ENCODE results near the gene IFNL4.
"Not testable (repeated sequence)": the region's sequence is repeated elsewhere in the genome, so short reads cannot be mapped to it uniquely, and the experiment has no call there.

IFNL4 gene

DNA sequence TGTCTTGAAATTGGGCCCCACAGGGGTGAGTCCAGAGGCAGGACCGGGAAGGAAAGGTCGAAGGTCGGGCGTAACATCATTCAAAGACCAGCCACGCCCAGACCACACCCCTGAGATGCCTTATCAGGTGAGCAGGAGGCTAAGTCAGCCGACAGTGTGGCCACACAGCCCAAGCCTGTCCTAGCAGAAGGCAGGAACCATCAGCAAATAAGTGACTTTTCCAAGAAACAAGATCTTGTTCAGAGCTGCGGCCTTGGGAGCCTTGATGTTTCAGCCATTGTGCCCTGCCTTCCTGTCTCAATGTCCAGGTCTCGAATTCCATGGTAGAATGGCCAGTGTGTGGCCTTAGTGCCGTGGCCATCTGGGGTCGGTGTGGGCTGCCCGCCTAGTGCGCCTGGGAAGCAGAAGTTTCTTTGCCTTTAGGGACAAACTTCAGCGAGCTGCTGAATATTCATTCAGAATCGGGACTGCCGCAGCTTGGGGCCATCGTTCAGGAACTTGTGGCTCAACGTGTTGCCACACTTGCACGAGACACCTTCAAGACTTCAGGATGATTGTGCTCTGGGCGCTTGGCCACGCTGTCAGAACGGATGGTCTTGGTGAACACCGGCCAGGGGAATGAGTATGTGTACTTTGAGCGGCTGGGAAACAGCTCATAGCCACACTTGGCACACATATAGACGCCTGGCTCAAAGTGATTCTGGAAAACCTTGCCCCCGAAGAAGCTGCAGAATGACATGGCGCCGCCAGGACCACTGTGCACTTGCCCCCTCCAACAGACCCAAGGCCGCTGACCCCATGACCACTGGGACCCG is 6.1 kb upstream of the IFNL4 start:
- no peak for DNase-seq

GRCh38 chr19:39253374-39254149 is 4.9 kb upstream of the IFNL4 start:
- no peak for DNase-seq

GRCh38 chr19:39252458-39252857 is 3.8 kb upstream of the IFNL4 start:
- no peak for DNase-seq

- no peak for DNase-seq
Measured at GRCh38 chr19:39251846-39252245, 3.2 kb upstream of the IFNL4 start.

DNA sequence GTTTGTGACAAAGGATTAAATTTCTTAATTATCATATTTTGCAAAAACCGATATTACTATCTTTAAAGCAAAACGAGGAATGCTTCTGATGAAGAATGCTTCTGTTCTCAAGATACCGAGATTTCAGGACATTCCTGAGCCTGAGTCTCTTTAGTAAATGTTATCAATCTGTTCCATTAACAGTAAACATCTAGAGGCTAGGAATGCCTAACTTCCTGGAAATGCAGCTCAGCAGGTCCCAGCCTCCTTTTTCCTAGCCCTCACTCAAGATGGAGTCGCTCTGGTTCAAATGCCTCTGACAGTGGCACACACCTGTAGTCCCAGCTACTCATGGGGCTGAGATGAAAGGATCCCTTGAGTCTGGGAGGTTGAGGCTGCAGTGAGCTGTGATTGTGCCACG is 2.4 kb upstream of the IFNL4 start:
- DNase-seq, result no peak

DNA sequence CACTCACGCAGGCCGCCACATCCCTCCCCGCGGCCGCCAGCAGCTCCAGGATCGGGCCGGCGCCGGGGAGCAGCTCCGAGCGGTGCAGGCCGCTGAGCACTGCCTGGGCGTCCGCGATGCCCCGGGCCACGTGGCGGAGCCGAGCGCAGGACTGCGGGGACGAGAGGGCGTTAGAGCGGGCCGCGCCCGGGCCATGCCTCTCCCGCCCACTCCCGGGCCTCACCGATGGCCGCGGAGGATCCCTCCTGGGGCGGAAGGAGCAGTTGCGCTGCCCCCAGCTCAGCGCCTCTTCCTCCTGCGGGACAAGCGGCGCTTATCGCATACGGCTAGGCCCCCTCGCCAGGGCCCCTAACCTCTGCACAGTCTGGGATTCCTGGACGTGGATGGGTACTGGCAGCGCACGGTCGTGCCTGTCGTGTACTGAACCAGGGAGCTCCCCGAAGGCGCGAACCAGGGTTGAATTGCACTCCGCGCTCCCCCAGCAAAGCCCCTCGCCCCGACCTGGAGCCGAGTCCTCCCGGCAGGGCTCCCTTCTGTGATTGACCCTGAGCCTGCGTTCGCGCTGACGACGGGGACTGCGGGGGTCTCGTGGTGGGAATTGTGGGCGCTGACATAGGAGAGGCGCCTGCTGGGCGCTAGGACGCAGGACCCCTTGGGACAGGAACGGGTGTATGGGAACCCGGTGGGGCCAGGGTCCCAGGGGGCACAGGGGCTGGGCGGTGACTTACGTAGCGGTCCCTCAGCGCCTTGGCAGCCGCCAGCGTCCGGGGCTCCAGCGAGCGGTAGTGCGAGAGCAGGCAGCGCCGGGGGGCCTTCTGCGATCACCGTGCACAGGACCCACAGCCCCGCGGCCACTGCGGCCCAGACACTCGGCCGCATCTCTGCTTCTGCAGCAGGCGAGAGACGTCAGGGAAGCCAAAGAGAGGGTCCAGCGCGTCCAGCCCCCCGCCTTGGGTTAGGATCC is 673 bp downstream of the IFNL4 start:
- DNase-seq, result no peak

DNA sequence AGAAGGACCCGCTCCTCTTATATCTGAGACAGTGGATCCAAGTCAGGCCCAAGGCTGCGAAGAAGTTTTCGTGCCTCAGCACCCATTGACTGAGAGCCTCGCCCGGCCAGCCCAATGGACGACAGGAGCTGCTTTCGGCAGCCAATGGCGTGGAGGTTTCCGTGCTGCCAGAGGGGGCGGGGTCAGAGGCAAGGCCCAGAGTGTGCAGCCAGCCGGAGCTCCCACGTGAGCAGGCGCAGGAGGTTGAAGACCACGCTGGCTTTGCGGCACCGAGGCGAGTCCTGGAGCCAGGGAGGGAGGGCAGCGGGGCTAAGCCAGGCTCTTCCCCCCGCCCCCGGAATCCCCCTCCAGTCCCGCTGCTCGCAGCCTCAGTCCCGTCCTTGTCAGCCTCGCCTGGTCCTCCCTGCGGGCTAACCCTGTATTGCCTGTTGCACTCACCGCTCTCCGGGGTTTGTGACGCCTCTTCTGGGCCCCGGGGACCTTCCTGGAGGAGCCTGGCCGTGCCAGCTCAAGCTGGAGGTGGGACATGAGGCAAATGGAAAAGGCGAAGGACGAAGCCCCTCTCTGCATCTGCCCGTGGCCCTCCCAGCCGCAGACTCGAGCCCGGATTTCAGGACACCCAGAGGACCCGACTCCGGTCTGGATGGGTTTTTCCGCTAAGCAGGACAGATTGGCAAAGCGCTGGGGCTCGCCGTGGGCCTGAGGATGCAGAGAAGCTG is 1.5 kb downstream of the IFNL4 start:
- no peak for DNase-seq

DNA sequence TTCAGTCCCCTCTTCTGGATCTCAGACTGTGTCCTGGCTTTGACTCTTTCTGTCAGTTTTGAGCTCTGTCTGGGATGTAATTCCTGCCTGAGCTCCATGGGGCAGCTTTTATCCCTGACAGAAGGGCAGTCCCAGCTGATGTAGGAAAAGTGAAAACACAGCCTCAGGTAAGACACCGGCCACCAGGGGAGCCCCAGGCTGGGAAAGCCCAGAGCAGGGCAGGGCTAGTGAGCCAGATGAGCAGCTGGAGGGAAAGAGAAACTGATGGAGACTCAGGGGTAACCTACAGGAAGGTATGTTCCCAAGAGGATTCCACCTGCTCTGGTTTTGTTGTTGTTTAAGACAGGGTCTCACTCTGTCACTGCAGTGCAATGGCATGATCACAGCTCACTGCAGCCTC is 3.5 kb downstream of the IFNL4 start:
- DNase-seq, result not testable (repeated sequence)

- not testable (repeated sequence) for DNase-seq
Measured at GRCh38 chr19:39244410-39245100, 4.1 kb downstream of the IFNL4 start, which contains the start of gene IFNL3. IFNL3 (minus strand) TSS chr19:39245006; CDS start chr19:39244967, 39 bp downstream.

- not testable (repeated sequence) for DNase-seq
Measured at GRCh38 chr19:39243741-39244140, 4.9 kb downstream of the IFNL4 start.

GRCh38 chr19:39240421-39240820 is 8.2 kb downstream of the IFNL4 start:
- DNase-seq, result no peak

DNA sequence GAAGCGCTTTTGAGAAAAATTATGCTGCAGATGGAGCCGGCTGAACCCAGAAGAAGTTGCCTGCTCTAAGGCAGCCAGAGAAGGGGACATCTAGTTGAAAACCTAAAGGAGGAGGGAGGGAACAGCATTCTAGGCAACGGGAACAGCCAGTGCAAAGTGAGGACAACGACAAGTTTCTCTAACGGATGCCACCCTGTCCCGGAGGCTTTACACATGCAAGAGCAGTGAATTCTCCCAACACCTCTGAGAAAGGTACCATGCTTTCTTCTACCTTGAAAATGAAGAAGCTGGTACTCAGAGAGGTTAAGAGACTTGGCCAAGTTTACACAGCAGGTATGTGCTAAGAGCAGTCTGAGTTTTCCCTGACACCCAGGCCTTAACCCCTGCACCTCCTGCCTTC is 9.7 kb downstream of the IFNL4 start:
- DNase-seq, result no peak

- DNase-seq, result no peak
Measured at GRCh38 chr19:39238209-39238608, 10.4 kb downstream of the IFNL4 start.

DNA sequence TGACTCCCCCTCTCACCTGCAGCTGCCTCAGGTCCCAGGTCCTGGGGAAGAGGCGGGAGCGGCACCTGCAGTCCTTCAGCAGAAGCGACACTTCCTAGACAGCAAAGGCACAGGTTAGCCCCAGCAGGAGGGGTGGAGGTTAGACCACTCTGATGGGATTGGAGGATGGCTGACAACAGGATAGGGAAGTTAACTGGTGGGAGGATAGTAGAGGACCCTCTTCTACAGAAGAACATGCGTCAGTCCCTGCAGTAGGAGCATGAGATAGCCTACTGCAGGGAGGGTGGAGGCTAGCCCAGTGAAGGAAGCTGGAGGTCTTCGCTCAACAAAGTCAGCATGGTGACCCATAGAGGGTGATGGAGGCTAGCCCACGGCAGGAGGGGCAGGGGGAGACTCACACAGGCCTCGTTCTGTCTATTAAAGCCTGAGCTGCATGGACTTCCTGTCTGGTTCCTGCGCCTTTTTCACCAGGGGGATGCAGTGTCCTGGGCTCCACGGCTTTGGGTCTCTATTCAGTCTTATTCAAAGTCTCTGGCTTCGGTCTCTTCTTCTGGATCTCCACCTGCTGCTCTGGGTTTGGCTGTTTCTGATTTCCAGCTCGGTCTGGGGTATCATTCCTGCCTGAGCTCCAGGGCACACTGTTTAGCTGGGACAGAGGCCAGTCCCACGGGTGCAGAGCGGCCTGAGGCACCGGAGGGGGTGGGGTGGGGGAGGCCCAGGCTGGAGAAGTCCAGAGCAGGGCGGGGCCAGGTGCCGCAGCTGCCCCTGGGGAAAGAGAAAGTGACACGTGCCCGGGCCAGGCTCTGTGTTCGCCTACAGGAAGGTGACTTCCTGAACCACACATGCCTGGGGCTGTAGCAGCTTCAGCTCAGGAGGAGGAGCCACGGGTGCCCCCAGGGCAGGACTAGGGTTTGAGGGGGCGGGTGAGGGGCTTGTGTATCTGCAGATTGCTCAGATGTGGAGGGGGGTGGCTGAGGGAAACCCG is 11.2 kb downstream of the IFNL4 start:
- DNase-seq, result no peak

DNA sequence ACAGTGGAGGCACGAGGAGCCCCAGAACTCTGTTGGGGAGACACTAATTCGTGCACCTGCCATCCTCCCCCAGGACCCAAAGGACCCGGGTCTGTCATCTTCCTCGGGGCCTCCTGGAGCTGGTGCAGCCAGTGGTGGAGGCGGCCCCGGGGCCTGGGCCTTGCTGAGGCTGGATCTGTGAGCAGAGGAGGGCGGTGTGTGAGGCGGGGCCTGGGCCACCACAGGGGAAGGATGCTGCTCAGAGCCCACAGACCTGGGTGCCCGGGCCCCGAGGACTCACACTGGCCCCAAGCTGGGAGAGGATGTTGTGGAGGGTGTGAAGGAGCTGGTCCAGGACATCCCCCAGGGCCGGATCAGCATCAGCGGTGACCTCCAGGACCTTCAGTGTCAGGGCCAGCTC is 12.1 kb downstream of the IFNL4 start:
- DNase-seq, result no peak

DNA sequence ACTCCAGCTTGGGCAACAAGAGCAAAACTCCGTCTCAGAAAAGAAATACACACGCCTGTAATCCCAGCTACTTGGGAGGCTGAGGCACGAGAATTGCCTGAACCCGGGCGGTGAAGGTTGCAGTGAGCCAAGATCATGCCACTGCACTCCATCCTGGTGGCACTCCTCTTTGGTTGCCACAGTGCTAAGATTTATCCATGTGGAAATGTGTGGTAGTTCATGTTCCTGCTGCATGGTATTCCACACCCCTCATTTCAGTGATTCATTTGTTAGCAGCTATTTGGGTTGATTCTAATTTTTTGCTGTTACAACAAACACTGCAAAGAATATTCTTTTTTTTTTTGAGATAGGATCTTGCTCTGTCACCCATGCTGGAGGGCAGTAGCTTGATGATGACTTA is 15.9 kb downstream of the IFNL4 start:
- no peak for DNase-seq

- DNase-seq, result no peak
Measured at GRCh38 chr19:39230096-39230764, 18.4 kb downstream of the IFNL4 start.

- no peak for DNase-seq
Measured at GRCh38 chr19:39224910-39225309, 23.7 kb downstream of the IFNL4 start.

GRCh38 chr19:39223703-39224279 is 24.9 kb downstream of the IFNL4 start:
- DNase-seq, result no peak

Measured in NCI-H1436 (cell line).